ENCODE measurements around the gene CSF2RB.

The CSF2RB gene

DNA sequence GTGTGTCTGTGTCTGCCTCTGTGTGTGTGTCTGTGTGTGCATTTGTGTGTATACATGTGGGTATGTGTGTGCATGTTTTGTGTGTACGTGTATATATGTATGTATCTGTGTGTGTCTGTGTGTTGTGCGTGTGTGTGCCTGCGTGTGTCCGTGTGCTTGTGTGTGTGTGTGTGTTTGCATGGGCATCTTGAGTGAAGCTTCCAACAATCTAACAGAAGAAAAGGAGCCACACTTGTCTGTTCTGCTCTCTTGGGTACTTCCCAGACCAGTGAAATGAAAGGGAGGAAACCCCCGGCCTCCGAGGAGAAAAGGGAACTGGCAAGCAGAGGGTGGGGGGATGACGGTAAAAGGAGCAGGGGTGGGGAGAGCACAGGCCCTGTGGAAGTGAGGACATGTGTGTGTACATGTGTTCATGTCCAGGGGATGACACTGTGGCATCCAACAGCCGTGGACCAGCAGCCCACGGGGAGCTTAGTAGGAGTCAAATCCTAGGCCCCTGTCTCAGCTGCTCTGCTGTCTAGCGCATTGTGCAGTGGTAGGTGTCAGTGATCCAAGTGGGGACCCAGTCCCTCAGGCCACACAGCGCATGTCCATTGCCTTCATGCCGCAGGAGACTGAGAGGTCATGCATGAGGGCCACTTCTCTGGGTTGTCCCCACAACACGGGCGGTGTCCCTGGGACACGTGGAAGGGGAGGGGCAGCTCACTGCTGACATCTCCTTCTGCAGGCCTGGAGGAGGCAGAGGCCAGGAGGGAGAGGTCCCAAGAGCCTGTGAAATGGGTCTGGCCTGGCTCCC is 8.1 kb downstream of the CSF2RB start:
- H3K4me1 ChIP-seq (ENCODE audit: control insufficient read depth, insufficient read depth, low read length), result 0 out of 2 replicates have a peak, but pooled peaks cover 1% of the 10 kb centered on the region
- H3K36me3 ChIP-seq (ENCODE audit: control insufficient read depth, insufficient read depth, low read length), result no peaks in the 10 kb centered on the region
- H3K4me3 ChIP-seq (ENCODE audit: low read length), result no peak overlapping the region
- H3K9me3 ChIP-seq (ENCODE audit: control insufficient read depth, insufficient read depth, low read length), result no peaks in the 10 kb centered on the region
- no CpG with 5 or more reads among the region's 15 CpGs for WGBS (ENCODE audit: insufficient coverage, insufficient read length)
- H3K27me3 ChIP-seq (ENCODE audit: control insufficient read depth, insufficient read depth, low read length), result no peaks in the 10 kb centered on the region
- H3K27ac ChIP-seq (ENCODE audit: low read length), result no peak overlapping the region
- DNase-seq (ENCODE audit: low read depth, low spot score), result no peak

- H3K27ac ChIP-seq (ENCODE audit: low read length), result no peak overlapping the region
Measured at GRCh38 chr22:36922105-36922608, 8.7 kb downstream of the CSF2RB start.

DNA sequence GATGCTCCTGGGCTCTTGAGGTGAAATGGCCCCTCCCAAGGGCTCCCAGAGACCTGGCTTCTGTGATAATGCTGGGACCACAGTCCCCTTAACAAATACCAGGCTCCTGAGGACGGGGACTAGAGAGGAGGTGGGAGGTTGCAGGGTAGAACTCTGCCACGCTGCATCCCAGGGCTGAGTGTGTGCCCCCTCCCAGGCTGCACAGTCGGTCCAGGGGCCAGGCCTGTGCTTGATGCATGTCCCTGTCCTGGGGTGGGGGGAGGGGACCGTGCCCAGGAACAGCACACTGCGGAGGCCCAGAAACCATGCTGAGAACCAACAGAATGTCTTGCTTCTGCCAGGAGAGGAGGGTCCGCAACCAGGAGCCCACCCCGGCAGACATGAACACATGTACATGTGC is 9.3 kb downstream of the CSF2RB start:
- Histone ChIP-seq H3K9me3 (ENCODE audit: control insufficient read depth, insufficient read depth, low read length) (no peaks in the 10 kb centered on the region), H3K4me3 (ENCODE audit: low read length) (no peak overlapping the region), H3K36me3 (ENCODE audit: control insufficient read depth, insufficient read depth, low read length) (no peaks in the 10 kb centered on the region), H3K27ac (ENCODE audit: low read length) (no peak overlapping the region), H3K27me3 (ENCODE audit: control insufficient read depth, insufficient read depth, low read length) (no peaks in the 10 kb centered on the region), H3K4me1 (ENCODE audit: control insufficient read depth, insufficient read depth, low read length) (0 out of 2 replicates have a peak, but pooled peaks cover 1% of the 10 kb centered on the region)
- WGBS (ENCODE audit: insufficient coverage, insufficient read length), result no CpG with 5 or more reads among the region's 7 CpGs
- no peak for DNase-seq (ENCODE audit: low read depth, low spot score)

More at GRCh38 chr22:36922105-36922608, 8.7 kb downstream of the CSF2RB start:
- H3K4me1 ChIP-seq (ENCODE audit: control insufficient read depth, insufficient read depth, low read length), result 0 out of 2 replicates have a peak, but pooled peaks cover 1% of the 10 kb centered on the region
- no peak for DNase-seq (ENCODE audit: low read depth, low spot score)
- no CpG with 5 or more reads among the region's 10 CpGs for WGBS (ENCODE audit: insufficient coverage, insufficient read length)
- no peaks in the 10 kb centered on the region for H3K27me3 ChIP-seq (ENCODE audit: control insufficient read depth, insufficient read depth, low read length)
- H3K36me3 ChIP-seq (ENCODE audit: control insufficient read depth, insufficient read depth, low read length), result no peaks in the 10 kb centered on the region
- no peak overlapping the region for H3K4me3 ChIP-seq (ENCODE audit: low read length)
- H3K9me3 ChIP-seq (ENCODE audit: control insufficient read depth, insufficient read depth, low read length), result no peaks in the 10 kb centered on the region

GRCh38 chr22:36923131-36923788 is 9.8 kb downstream of the CSF2RB start:
- H3K27ac ChIP-seq (ENCODE audit: low read length), result no peak overlapping the region
- DNase-seq (ENCODE audit: low read depth, low spot score), result no peak

DNA sequence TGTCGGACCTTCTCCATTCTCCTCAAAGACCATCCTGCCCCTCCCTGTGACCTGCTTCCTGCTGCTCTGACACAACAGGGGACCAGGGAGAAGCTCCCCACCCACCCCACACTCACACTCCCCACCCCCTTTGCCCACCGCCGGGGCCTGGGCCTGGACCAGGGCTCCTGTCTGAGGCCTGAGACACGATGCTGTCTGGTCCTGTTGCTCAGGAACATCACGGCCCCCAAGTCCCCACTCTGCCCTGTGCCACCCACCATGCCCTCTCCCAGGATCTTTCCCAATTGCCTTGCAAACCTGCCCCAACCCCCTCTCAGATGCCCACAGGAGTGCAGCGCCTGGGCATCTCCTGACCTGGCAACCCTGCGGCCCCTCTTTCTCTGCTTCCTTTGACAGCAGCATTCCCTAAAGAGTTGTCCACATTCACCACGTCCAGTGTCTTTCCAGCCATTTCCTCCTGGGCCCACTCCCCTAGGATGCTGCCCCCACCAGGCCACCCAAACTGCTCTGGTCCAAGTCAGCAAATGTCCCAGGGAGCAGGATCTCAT is 10.8 kb downstream of the CSF2RB start:
- Histone ChIP-seq H3K4me1 (ENCODE audit: control insufficient read depth, insufficient read depth, low read length) (0 out of 2 replicates have a peak, but pooled peaks cover 1% of the 10 kb centered on the region), H3K27me3 (ENCODE audit: control insufficient read depth, insufficient read depth, low read length) (no peaks in the 10 kb centered on the region), H3K4me3 (ENCODE audit: low read length) (no peak overlapping the region), H3K9me3 (ENCODE audit: control insufficient read depth, insufficient read depth, low read length) (no peaks in the 10 kb centered on the region), H3K27ac (ENCODE audit: low read length) (no peak overlapping the region), H3K36me3 (ENCODE audit: control insufficient read depth, insufficient read depth, low read length) (no peaks in the 10 kb centered on the region)
- DNase-seq (ENCODE audit: low read depth, low spot score), result no peak
- no CpG with 5 or more reads among the region's 8 CpGs for WGBS (ENCODE audit: insufficient coverage, insufficient read length)

More at GRCh38 chr22:36923131-36923788, 9.8 kb downstream of the CSF2RB start:
- no peaks in the 10 kb centered on the region for H3K36me3 ChIP-seq (ENCODE audit: control insufficient read depth, insufficient read depth, low read length)
- H3K9me3 ChIP-seq (ENCODE audit: control insufficient read depth, insufficient read depth, low read length), result no peaks in the 10 kb centered on the region
- 0 out of 2 replicates have a peak, but pooled peaks cover 1% of the 10 kb centered on the region for H3K4me1 ChIP-seq (ENCODE audit: control insufficient read depth, insufficient read depth, low read length)
- H3K27me3 ChIP-seq (ENCODE audit: control insufficient read depth, insufficient read depth, low read length), result no peaks in the 10 kb centered on the region
- WGBS (ENCODE audit: insufficient coverage, insufficient read length), result no CpG with 5 or more reads among the region's 21 CpGs
- H3K4me3 ChIP-seq (ENCODE audit: low read length), result no peak overlapping the region

DNA sequence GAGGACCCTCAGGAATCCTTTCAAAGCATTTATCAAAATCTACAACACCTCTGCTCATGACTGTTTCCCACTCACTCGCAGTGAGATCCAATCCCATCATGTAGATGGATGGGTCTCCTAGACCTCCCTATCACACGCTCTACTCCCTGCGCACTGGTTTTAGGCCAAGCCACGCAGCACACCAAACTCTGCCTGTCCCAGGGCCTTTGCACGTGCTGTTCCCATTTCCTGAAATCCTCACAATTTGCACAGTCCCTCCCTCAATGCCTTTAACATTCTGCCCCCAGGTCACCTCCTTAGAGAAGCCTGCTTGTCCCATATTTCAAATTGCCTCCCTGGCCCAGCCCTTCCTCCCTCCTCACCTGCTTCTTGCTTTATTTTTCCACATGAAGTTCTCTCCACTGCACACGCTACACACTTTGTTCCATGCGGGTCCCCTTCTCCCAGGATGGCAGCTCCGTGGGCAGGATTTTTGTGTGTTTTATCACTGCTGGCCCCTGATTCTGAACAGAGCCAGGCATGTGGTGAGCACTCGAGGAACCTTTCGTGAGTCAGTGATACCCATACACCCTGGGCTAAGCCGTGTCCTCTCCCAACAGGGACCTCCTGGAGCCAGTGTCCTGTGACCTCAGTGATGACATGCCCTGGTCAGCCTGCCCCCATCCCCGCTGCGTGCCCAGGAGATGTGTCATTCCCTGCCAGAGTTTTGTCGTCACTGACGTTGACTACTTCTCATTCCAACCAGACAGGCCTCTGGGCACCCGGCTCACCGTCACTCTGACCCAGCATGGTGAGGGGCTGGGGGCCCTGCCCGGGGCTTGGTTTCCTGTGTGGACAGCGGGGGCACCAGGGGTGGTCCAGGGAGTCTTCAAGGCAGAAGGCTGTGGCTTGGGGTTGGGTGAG is 12.2 kb downstream of the CSF2RB start:
- no peaks in the 10 kb centered on the region for H3K9me3 ChIP-seq (ENCODE audit: control insufficient read depth, insufficient read depth, low read length)
- DNase-seq (ENCODE audit: low read depth, low spot score), result no peak
- WGBS (ENCODE audit: insufficient coverage, insufficient read length), result no CpG with 5 or more reads among the region's 19 CpGs
- H3K36me3 ChIP-seq (ENCODE audit: control insufficient read depth, insufficient read depth, low read length), result no peaks in the 10 kb centered on the region
- H3K27ac ChIP-seq (ENCODE audit: low read length), result no peak overlapping the region
- H3K27me3 ChIP-seq (ENCODE audit: control insufficient read depth, insufficient read depth, low read length), result no peaks in the 10 kb centered on the region
- no peak overlapping the region for H3K4me3 ChIP-seq (ENCODE audit: low read length)
- H3K4me1 ChIP-seq (ENCODE audit: control insufficient read depth, insufficient read depth, low read length), result 0 out of 2 replicates have a peak, but pooled peaks cover 1% of the 10 kb centered on the region

DNA sequence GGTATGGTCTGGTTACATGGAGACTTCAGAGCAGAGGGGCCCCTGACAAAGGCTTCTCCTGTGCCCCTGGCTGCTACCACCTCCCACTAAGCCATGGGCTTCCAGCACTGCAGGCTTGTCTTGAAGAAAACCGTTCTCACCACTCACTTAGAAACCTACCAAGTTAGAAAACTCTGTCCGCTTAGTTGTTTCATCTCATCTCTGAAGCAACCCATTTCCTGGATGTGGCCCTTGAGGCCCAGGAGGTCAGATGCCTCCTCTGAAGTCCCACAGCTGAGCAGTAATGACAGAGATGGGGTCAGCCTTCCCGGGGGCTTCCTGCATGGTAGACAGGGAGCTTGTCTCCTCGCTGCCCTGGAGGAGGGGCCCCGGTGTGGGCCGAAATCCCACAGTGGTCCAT is 12.9 kb downstream of the CSF2RB start:
- H3K4me1 ChIP-seq (ENCODE audit: control insufficient read depth, insufficient read depth, low read length), result 0 out of 2 replicates have a peak, but pooled peaks cover 1% of the 10 kb centered on the region
- H3K27ac ChIP-seq (ENCODE audit: low read length), result no peak overlapping the region
- no peaks in the 10 kb centered on the region for H3K36me3 ChIP-seq (ENCODE audit: control insufficient read depth, insufficient read depth, low read length)
- no peak overlapping the region for H3K4me3 ChIP-seq (ENCODE audit: low read length)
- WGBS (ENCODE audit: insufficient coverage, insufficient read length), result no CpG with 5 or more reads among the region's 6 CpGs
- no peak for DNase-seq (ENCODE audit: low read depth, low spot score)
- no peaks in the 10 kb centered on the region for H3K27me3 ChIP-seq (ENCODE audit: control insufficient read depth, insufficient read depth, low read length)
- no peaks in the 10 kb centered on the region for H3K9me3 ChIP-seq (ENCODE audit: control insufficient read depth, insufficient read depth, low read length)

DNA sequence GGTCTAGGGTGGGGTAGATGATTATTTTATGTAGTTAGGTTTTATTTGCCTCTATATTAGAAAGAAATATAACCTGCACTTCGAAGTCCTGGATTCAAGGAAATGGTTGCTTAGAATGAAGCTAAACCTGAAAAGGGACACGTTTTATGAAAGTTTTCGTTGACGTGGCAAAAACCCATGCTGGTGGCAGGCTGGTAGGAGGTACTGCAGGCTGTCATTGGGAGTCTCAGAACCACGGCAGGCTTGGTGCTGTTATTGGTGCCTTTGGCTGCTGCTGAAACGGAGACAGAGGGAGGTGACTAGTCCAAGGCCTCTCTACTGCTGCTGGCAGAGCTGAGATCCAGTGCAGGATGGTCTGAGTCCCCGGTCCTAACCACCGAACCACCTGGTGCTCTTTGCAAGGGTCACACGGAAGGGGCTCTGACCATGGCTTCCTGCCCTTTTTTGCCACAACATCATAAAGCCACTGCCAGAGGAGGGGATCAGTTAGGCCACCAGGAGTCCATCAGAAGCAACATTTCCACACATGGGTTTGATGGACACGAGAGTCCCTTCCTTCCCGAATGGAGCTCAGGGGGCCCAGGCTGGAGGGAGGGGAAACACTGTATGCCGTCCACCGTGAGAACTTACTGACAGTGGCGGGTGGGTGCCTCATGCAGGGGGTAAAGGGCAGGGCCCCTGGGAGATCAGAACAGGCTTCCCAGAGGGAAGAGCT is 13.4 kb downstream of the CSF2RB start:
- no CpG with 5 or more reads among the region's 14 CpGs for WGBS (ENCODE audit: insufficient coverage, insufficient read length)
- no peak for DNase-seq (ENCODE audit: low read depth, low spot score)
- Histone ChIP-seq H3K36me3 (ENCODE audit: control insufficient read depth, insufficient read depth, low read length) (no peaks in the 10 kb centered on the region), H3K4me3 (ENCODE audit: low read length) (no peak overlapping the region), H3K27me3 (ENCODE audit: control insufficient read depth, insufficient read depth, low read length) (no peaks in the 10 kb centered on the region), H3K4me1 (ENCODE audit: control insufficient read depth, insufficient read depth, low read length) (0 out of 2 replicates have a peak, but pooled peaks cover 1% of the 10 kb centered on the region), H3K27ac (ENCODE audit: low read length) (no peak overlapping the region), H3K9me3 (ENCODE audit: control insufficient read depth, insufficient read depth, low read length) (no peaks in the 10 kb centered on the region)

DNA sequence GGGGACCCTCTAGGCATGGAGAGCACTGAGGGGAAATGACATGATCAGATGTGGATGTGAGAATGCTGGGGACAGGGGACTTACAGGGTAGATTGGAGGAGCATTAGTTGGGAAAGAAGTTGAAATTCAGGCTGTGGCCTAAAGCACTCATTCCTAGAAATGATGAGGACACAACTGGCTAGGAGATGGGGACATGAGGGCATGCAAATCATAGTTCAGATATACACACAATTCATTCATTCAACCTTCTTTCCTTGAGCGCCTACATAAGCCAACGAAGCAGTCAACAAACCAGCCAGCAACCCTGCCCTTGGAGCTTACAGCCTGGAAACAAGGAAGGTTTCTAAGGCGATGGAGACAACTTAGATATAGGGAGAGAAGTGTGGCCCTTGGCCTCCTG is 14.2 kb downstream of the CSF2RB start:
- WGBS (ENCODE audit: insufficient coverage, insufficient read length), result no CpG with 5 or more reads among the region's 3 CpGs
- Histone ChIP-seq H3K27ac (ENCODE audit: low read length) (no peak overlapping the region), H3K4me3 (ENCODE audit: low read length) (no peak overlapping the region), H3K4me1 (ENCODE audit: control insufficient read depth, insufficient read depth, low read length) (no peaks in the 10 kb centered on the region), H3K27me3 (ENCODE audit: control insufficient read depth, insufficient read depth, low read length) (no peaks in the 10 kb centered on the region), H3K9me3 (ENCODE audit: control insufficient read depth, insufficient read depth, low read length) (no peaks in the 10 kb centered on the region), H3K36me3 (ENCODE audit: control insufficient read depth, insufficient read depth, low read length) (no peaks in the 10 kb centered on the region)
- no peak for DNase-seq (ENCODE audit: low read depth, low spot score)
